Activated naive CD8-positive, alpha-beta T cell treated with anti-CD3 and anti-CD28 coated beads, Interleukin-2, amount 50 U/mL, for 24 hours (primary cell): ENCODE data around the gene YWHAQ.
"Not testable (repeated sequence)": the region's sequence is repeated elsewhere in the genome, so short reads cannot be mapped to it uniquely, and the experiment has no call there.

ENCODE experiments used
- ATAC-seq: fragments of 150-1000 bp; cut with Tn5 transposase; one replicate; pipeline ENCODE4 v1.10.0; 2021
- DNase-seq: peaks from one replicate; pipeline ENCODE4 v3.0.0; 2021
- H3K27ac Mint-ChIP-seq: one replicate; pipeline ENCODE4 v1.8.0; 2021; ENCODE audit warnings: mild to moderate bottlenecking, mixed read lengths
- H3K27me3 Mint-ChIP-seq: one replicate; pipeline ENCODE4 v1.8.0; 2021; ENCODE audit warnings: mixed read lengths
- H3K36me3 Mint-ChIP-seq: one replicate; pipeline ENCODE4 v1.8.0; 2021; ENCODE audit warnings: low read depth, mixed read lengths
- H3K4me1 Mint-ChIP-seq: one replicate; pipeline ENCODE4 v1.8.0; 2021; ENCODE audit warnings: mixed read lengths
- H3K4me3 Mint-ChIP-seq: one replicate; pipeline ENCODE4 v1.8.0; 2021; ENCODE audit warnings: mild to moderate bottlenecking, moderate library complexity, mixed read lengths
- H3K9me3 Mint-ChIP-seq: one replicate; pipeline ENCODE4 v1.8.0; 2021; ENCODE audit warnings: mixed read lengths

The YWHAQ gene

GRCh38 chr2:9601397-9601796 lies 29.4 kb downstream of the YWHAQ start:
- DNase-seq (no peak), ATAC-seq (no peak)
- Mint-ChIP-seq H3K9me3 (peaks cover 14% of the 10 kb centered on the region), H3K36me3 (peaks cover 73% of the 10 kb centered on the region), H3K27me3 (no peaks in the 10 kb centered on the region), H3K4me1 (peaks cover 74% of the 10 kb centered on the region), H3K4me3 (no peak overlapping the region), H3K27ac (no peak overlapping the region)

GRCh38 chr2:9599430-9599829 lies 31.4 kb downstream of the YWHAQ start:
- H3K4me1 Mint-ChIP-seq = peaks cover 75% of the 10 kb centered on the region
- H3K27ac Mint-ChIP-seq = peak overlapping the region; percentile 41
- H3K4me3 Mint-ChIP-seq = no peak overlapping the region
- H3K27me3 Mint-ChIP-seq = no peaks in the 10 kb centered on the region
- no peak for DNase-seq
- peaks cover 59% of the 10 kb centered on the region for H3K36me3 Mint-ChIP-seq
- H3K9me3 Mint-ChIP-seq = peaks cover 9% of the 10 kb centered on the region
- no peak for ATAC-seq

GRCh38 chr2:9596621-9597311 lies 34.0 kb downstream of the YWHAQ start:
- DNase-seq (no peak), ATAC-seq (no peak)
- Mint-ChIP-seq H3K4me1 (peaks cover 87% of the 10 kb centered on the region), H3K27me3 (no peaks in the 10 kb centered on the region), H3K4me3 (peak overlapping the region; percentile 11), H3K9me3 (peaks cover 9% of the 10 kb centered on the region), H3K36me3 (peaks cover 51% of the 10 kb centered on the region), H3K27ac (peak overlapping the region; percentile 98)

- peaks cover 51% of the 10 kb centered on the region for H3K36me3 Mint-ChIP-seq
- DNase-seq (no peak), ATAC-seq (no peak)
- no peaks in the 10 kb centered on the region for H3K27me3 Mint-ChIP-seq
- H3K27ac Mint-ChIP-seq = peak overlapping the region; percentile 98
- peaks cover 9% of the 10 kb centered on the region for H3K9me3 Mint-ChIP-seq
- H3K4me3 Mint-ChIP-seq = peak overlapping the region; percentile 28
- H3K4me1 Mint-ChIP-seq = peaks cover 93% of the 10 kb centered on the region
These were observed 35.1 kb downstream of the YWHAQ start for GRCh38 chr2:9595746-9596145.

- DNase-seq, H3K9me3 Mint-ChIP-seq, ATAC-seq, H3K27me3 Mint-ChIP-seq: not testable (repeated sequence)
- H3K27ac Mint-ChIP-seq = peak overlapping the region; percentile 98
- peaks cover 94% of the 10 kb centered on the region for H3K4me1 Mint-ChIP-seq
- H3K36me3 Mint-ChIP-seq = peaks cover 51% of the 10 kb centered on the region
- H3K4me3 Mint-ChIP-seq = peak overlapping the region; percentile 63
These were observed 35.5 kb downstream of the YWHAQ start for GRCh38 chr2:9595256-9595655.

- Mint-ChIP-seq H3K27ac (peak overlapping the region; percentile 98), H3K27me3 (no peaks in the 10 kb centered on the region), H3K36me3 (peaks cover 51% of the 10 kb centered on the region), H3K9me3 (peaks cover 2% of the 10 kb centered on the region), H3K4me3 (peak overlapping the region; percentile 63), H3K4me1 (peaks cover 93% of the 10 kb centered on the region)
- ATAC-seq (peak; percentile 89), DNase-seq (no peak)
These were observed 36.3 kb downstream of the YWHAQ start for GRCh38 chr2:9594366-9595054.

GRCh38 chr2:9593925-9594324 lies 36.9 kb downstream of the YWHAQ start:
- Mint-ChIP-seq H3K9me3 (no peaks in the 10 kb centered on the region), H3K27me3 (no peaks in the 10 kb centered on the region), H3K36me3 (peaks cover 45% of the 10 kb centered on the region), H3K4me1 (peaks cover 88% of the 10 kb centered on the region), H3K27ac (peak overlapping the region; percentile 98), H3K4me3 (peak overlapping the region; percentile 63)
- no peak for ATAC-seq
- DNase-seq = no peak

- Mint-ChIP-seq H3K4me1 (peaks cover 77% of the 10 kb centered on the region), H3K27me3 (no peaks in the 10 kb centered on the region), H3K27ac (peak overlapping the region; percentile 78)
These were observed 38.1 kb downstream of the YWHAQ start for GRCh38 chr2:9592699-9593098.

GRCh38 chr2:9590641-9591040 lies 40.2 kb downstream of the YWHAQ start:
- DNase-seq (no peak), ATAC-seq (peak; percentile 47)
- H3K9me3 Mint-ChIP-seq = no peaks in the 10 kb centered on the region
- H3K36me3 Mint-ChIP-seq = peaks cover 54% of the 10 kb centered on the region
- no peaks in the 10 kb centered on the region for H3K27me3 Mint-ChIP-seq
- peak overlapping the region; percentile 67 for H3K27ac Mint-ChIP-seq
- peak overlapping the region; percentile 12 for H3K4me3 Mint-ChIP-seq
- peaks cover 61% of the 10 kb centered on the region for H3K4me1 Mint-ChIP-seq

More at GRCh38 chr2:9592699-9593098, 38.1 kb downstream of the YWHAQ start:
- no peak for DNase-seq
- no peak for ATAC-seq
- H3K9me3 Mint-ChIP-seq = no peaks in the 10 kb centered on the region
- H3K4me3 Mint-ChIP-seq = peak overlapping the region; percentile 14
- peaks cover 41% of the 10 kb centered on the region for H3K36me3 Mint-ChIP-seq

GRCh38 chr2:9586465-9586864 lies 44.3 kb downstream of the YWHAQ start:
- no peaks in the 10 kb centered on the region for H3K27me3 Mint-ChIP-seq
- no peaks in the 10 kb centered on the region for H3K9me3 Mint-ChIP-seq
- DNase-seq = no peak
- H3K36me3 Mint-ChIP-seq = peaks cover 57% of the 10 kb centered on the region
- no peak overlapping the region for H3K4me3 Mint-ChIP-seq
- no peak for ATAC-seq
- peaks cover 21% of the 10 kb centered on the region for H3K4me1 Mint-ChIP-seq
- peak overlapping the region; percentile 44 for H3K27ac Mint-ChIP-seq

- no peaks in the 10 kb centered on the region for H3K27me3 Mint-ChIP-seq
- peaks cover 11% of the 10 kb centered on the region for H3K4me1 Mint-ChIP-seq
- H3K36me3 Mint-ChIP-seq = peaks cover 50% of the 10 kb centered on the region
- no peak for ATAC-seq
- H3K9me3 Mint-ChIP-seq = no peaks in the 10 kb centered on the region
- DNase-seq = no peak
- H3K4me3 Mint-ChIP-seq = no peak overlapping the region
- no peak overlapping the region for H3K27ac Mint-ChIP-seq
These were observed 45.3 kb downstream of the YWHAQ start for GRCh38 chr2:9585486-9585885.

GRCh38 chr2:9584902-9585301 lies 45.9 kb downstream of the YWHAQ start:
- not testable (repeated sequence) for H3K27me3 Mint-ChIP-seq, H3K9me3 Mint-ChIP-seq, H3K4me3 Mint-ChIP-seq, ATAC-seq, H3K4me1 Mint-ChIP-seq, DNase-seq, H3K27ac Mint-ChIP-seq
- H3K36me3 Mint-ChIP-seq = peaks cover 46% of the 10 kb centered on the region

- no peak for ATAC-seq
- Mint-ChIP-seq H3K4me1 (peaks cover 4% of the 10 kb centered on the region), H3K27ac (no peak overlapping the region), H3K36me3 (peaks cover 36% of the 10 kb centered on the region), H3K27me3 (no peaks in the 10 kb centered on the region), H3K4me3 (no peak overlapping the region), H3K9me3 (no peaks in the 10 kb centered on the region)
- no peak for DNase-seq
These were observed 48.2 kb downstream of the YWHAQ start for GRCh38 chr2:9582624-9583023.

GRCh38 chr2:9578467-9579235 lies 52.1 kb downstream of the YWHAQ start:
- Mint-ChIP-seq H3K4me3 (no peak overlapping the region), H3K4me1 (peaks cover 8% of the 10 kb centered on the region)
- ATAC-seq = no peak

GRCh38 chr2:9574331-9574730 lies 56.5 kb downstream of the YWHAQ start:
- Mint-ChIP-seq H3K9me3 (no peaks in the 10 kb centered on the region), H3K4me3 (no peak overlapping the region), H3K36me3 (no peaks in the 10 kb centered on the region), H3K27me3 (no peaks in the 10 kb centered on the region), H3K4me1 (peaks cover 16% of the 10 kb centered on the region), H3K27ac (no peak overlapping the region)
- ATAC-seq (no peak), DNase-seq (no peak)

More at GRCh38 chr2:9578467-9579235, 52.1 kb downstream of the YWHAQ start:
- peaks cover 11% of the 10 kb centered on the region for H3K36me3 Mint-ChIP-seq
- no peak for DNase-seq
- no peaks in the 10 kb centered on the region for H3K9me3 Mint-ChIP-seq
- H3K27ac Mint-ChIP-seq = no peak overlapping the region
- no peaks in the 10 kb centered on the region for H3K27me3 Mint-ChIP-seq
